Smooth muscle cell (in vitro differentiated cells): Measurements from ENCODE around the gene CIT. TPM values are rescaled to one million over a fixed set of nuclear protein-coding genes. Genes with fewer than 3 reads are reported as not detected.

Experiments
- DNase-seq: peaks from one replicate; lab custom pipeline; 2025; ENCODE audit not compliant: unreplicated experiment; lab: John Stamatoyannopoulos, UW
- H2AFZ ChIP-seq: fragments of 200-600 bp; sonication (generic); 2 replicates; pipeline ENCODE4 v1.6.0; 2016; ENCODE audit warnings: antibody characterized with exemption, low read depth, mild to moderate bottlenecking
- H3F3A ChIP-seq: fragments of 200-600 bp; sonication (generic); 2 replicates; pipeline ENCODE4 v1.6.0; 2017; ENCODE audit warnings: antibody characterized with exemption, low read depth
- H3K27ac ChIP-seq: fragments of 200-600 bp; sonication (generic); 2 replicates; pipeline ENCODE4 v1.5.1; 2016; ENCODE audit warnings: low read depth, mild to moderate bottlenecking
- H3K27me3 ChIP-seq: fragments of 200-600 bp; sonication (generic); 2 replicates; pipeline ENCODE4 v1.6.1; 2016; ENCODE audit warnings: low read depth, mild to moderate bottlenecking
- H3K36me3 ChIP-seq: fragments of 200-600 bp; sonication (generic); 2 replicates; pipeline ENCODE4 v1.5.1; 2016; ENCODE audit warnings: low read depth
- H3K4me1 ChIP-seq: fragments of 200-600 bp; sonication (generic); 2 replicates; pipeline ENCODE4 v1.5.1; 2016; ENCODE audit warnings: low read depth
- H3K4me2 ChIP-seq: fragments of 200-600 bp; sonication (generic); 2 replicates; pipeline ENCODE4 v1.6.0; 2016; ENCODE audit warnings: mild to moderate bottlenecking
- H3K4me3 ChIP-seq: fragments of 200-600 bp; sonication (generic); 2 replicates; pipeline ENCODE4 v1.5.1; 2016; ENCODE audit warnings: mild to moderate bottlenecking
- H3K79me2 ChIP-seq: fragments of 200-600 bp; sonication (generic); 2 replicates; pipeline ENCODE4 v1.6.0; 2016; ENCODE audit warnings: low read depth, mild to moderate bottlenecking
- H3K9ac ChIP-seq: fragments of 200-600 bp; sonication (generic); 2 replicates; pipeline ENCODE4 v1.6.0; 2016; ENCODE audit warnings: low read depth
- H3K9me3 ChIP-seq: fragments of 200-600 bp; sonication (generic); replicated peaks from 2 replicates; pipeline ENCODE4 v1.5.1; 2016; ENCODE audit warnings: low read depth
- H4K20me1 ChIP-seq: fragments of 200-600 bp; sonication (generic); 2 replicates; pipeline ENCODE4 v1.6.0; 2016; ENCODE audit warnings: low read depth
- WGBS: methylation state at CpG from one replicate; pipeline ENCODE4 v1.1.7; 2016; ENCODE audit warnings: low lambda C conversion rate; 5-methylcytosine and 5-hydroxymethylcytosine counted together
- polyA plus RNA-seq: library from polyadenylated mRNA; unstranded; fragments of >200 nt; fragmentation: Nextera tagmentation; extraction: Ambion mirVana; gene quantifications from 2 replicates; pipeline ENCODE4 v1.2.1, GENCODE V29; 2016
- total RNA-seq: library from RNA; depleted of rRNA; stranded (reverse); fragments of >200 nt; gene quantifications from 2 replicates; pipeline ENCODE4 v1.2.3, GENCODE V29; 2014
- TF ChIP-seq, protein P1 (sequence below): fragments of 200-600 bp; sonication (generic); IDR thresholded peaks from 2 replicates; pipeline ENCODE4 v1.5.1; 2017; ENCODE audit warnings: borderline replicate concordance, mild to moderate bottlenecking, antibody characterized with exemption; ENCODE audit not compliant: insufficient read depth, poor library complexity, severe bottlenecking

Gene CIT
- total and polyA plus RNA-seq, 2 experiments from 2014 or later: 3.2 to 9.1 TPM

DNA sequence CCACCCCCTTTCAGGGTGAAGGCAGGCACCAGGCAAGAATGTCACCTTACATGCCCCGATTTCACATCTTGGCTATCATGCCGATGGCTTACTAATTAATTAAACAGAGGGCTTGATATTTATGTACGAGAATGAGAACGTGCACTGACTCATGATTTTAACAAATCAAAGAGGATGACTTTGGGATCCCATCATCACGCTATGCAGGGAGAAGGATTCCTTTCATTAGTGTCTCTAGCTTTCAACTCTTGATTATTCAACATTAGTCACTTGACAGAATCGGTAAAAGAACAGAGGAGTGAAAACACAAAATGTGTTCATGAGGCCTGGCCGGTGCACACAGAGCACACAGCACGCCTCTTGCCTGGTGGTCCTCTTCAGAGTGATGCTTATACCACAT, 128.6 kb downstream of the CIT start:
- DNase-seq: no peak
- peaks cover 6% of the 10 kb centered on the region for H3K9me3 ChIP-seq
- 95% methylated on average over 8 of the region's 8 CpGs for WGBS
- H3K9ac ChIP-seq: no peak overlapping the region
- no peak overlapping the region for H3K27ac ChIP-seq
- H3K27me3 ChIP-seq: no peaks in the 10 kb centered on the region
- H3K79me2 ChIP-seq: no peaks in the 10 kb centered on the region
- H3K4me2 ChIP-seq: no peak overlapping the region
- TF ChIP-seq, protein P1, sequence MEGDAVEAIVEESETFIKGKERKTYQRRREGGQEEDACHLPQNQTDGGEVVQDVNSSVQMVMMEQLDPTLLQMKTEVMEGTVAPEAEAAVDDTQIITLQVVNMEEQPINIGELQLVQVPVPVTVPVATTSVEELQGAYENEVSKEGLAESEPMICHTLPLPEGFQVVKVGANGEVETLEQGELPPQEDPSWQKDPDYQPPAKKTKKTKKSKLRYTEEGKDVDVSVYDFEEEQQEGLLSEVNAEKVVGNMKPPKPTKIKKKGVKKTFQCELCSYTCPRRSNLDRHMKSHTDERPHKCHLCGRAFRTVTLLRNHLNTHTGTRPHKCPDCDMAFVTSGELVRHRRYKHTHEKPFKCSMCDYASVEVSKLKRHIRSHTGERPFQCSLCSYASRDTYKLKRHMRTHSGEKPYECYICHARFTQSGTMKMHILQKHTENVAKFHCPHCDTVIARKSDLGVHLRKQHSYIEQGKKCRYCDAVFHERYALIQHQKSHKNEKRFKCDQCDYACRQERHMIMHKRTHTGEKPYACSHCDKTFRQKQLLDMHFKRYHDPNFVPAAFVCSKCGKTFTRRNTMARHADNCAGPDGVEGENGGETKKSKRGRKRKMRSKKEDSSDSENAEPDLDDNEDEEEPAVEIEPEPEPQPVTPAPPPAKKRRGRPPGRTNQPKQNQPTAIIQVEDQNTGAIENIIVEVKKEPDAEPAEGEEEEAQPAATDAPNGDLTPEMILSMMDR: no peak
- peaks cover 6% of the 10 kb centered on the region for H3F3A ChIP-seq
- no peak overlapping the region for H3K4me3 ChIP-seq
- no peak overlapping the region for H2AFZ ChIP-seq
- no peaks in the 10 kb centered on the region for H4K20me1 ChIP-seq
- H3K4me1 ChIP-seq: no peaks in the 10 kb centered on the region
- H3K36me3 ChIP-seq: peaks cover 15% of the 10 kb centered on the region

DNA sequence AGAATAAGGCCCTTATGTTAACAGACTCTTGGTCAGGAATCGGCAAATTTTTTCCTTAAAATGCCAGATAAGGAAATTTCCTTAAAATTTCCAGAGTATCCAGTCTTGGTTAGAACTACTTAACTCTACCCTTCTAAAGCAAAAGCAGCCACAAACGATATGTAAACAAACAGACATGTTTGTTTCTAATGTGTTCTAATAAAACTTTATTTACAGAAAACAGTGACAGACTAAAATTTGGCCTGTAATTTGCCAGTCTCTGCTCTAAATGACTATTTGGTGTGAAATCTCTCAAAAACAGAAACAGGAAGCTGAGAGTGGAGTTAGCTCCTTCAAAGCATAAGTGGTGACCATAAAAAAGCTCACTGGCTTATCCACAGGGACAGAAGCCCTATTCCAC, 131.0 kb downstream of the CIT start:
- no peak for DNase-seq
- no peak overlapping the region for H3K4me2 ChIP-seq
- no peak overlapping the region for H3K27ac ChIP-seq
- peaks cover 6% of the 10 kb centered on the region for H3F3A ChIP-seq
- H3K4me3 ChIP-seq: no peak overlapping the region
- 97% methylated on average over 2 of the region's 2 CpGs for WGBS
- no peaks in the 10 kb centered on the region for H3K27me3 ChIP-seq
- no peak overlapping the region for H2AFZ ChIP-seq
- no peaks in the 10 kb centered on the region for H4K20me1 ChIP-seq
- H3K79me2 ChIP-seq: no peaks in the 10 kb centered on the region
- TF ChIP-seq, protein P1: no peak
- no peak overlapping the region for H3K9ac ChIP-seq
- H3K4me1 ChIP-seq: no peaks in the 10 kb centered on the region
- peaks cover 15% of the 10 kb centered on the region for H3K36me3 ChIP-seq
- peaks cover 6% of the 10 kb centered on the region for H3K9me3 ChIP-seq

DNA sequence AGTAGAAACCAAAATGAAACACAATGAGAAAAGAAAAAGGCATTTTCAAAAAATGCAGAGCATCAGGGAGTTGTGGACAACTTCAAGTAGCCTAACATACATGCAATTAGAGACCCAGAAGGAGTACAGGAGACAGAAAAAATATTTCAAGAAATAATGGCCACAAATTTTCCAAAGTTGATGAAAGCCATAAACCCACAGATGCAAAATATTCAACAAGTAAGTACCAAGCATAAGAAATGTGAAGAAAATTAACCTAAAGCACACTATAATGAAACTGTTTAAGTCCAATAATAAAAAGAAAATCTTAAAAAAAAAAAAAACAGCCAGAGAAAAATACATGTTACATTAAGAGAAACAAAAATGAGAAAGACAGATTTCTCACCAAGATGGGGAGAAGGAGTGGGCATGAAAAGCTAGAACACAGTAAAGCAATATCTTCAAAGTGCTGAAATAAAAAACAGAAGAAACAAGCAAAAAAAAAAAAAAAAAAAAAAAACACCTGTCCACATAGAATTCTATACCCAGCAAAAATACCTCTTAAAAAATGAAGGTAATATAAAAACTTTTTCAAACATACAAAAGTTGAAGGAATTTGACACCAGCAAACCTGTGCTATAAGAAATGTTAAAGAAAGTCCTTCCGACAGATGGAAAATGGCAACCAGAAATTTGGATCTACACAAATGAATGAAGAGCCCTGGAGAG, 132.1 kb downstream of the CIT start:
- Histone ChIP-seq H3K27me3 (no peaks in the 10 kb centered on the region), H4K20me1 (no peaks in the 10 kb centered on the region), H2AFZ (no peak overlapping the region), H3K9me3 (peaks cover 6% of the 10 kb centered on the region), H3K4me2 (no peak overlapping the region), H3K36me3 (peaks cover 15% of the 10 kb centered on the region), H3K4me3 (no peak overlapping the region), H3K4me1 (no peaks in the 10 kb centered on the region), H3K27ac (no peak overlapping the region), H3F3A (peaks cover 4% of the 10 kb centered on the region), H3K79me2 (no peaks in the 10 kb centered on the region), H3K9ac (no peak overlapping the region)
- TF ChIP-seq, protein P1: no peak
- WGBS: 98% methylated on average over 1 of the region's 1 CpG
- DNase-seq: no peak

DNA sequence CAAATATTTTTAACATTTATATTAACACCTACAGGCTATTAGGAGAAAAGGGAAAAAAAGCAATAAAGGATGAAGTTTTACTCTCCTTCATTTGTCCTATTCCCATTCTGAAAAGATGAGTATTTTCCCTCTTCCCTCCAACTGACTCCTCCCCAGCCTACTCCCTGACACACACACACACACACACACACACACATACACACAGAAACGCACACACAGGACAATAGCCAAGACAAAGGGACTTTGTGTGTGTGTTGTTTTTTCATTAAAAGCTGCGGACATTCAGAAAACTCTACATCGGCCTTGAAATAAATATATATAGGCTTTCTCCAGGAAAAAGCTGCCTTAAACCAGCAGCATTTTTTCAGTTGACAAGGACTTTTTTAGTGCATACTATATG, 134.4 kb downstream of the CIT start:
- Histone ChIP-seq H3K4me2 (no peak overlapping the region), H3K27me3 (no peaks in the 10 kb centered on the region), H3K9me3 (peaks cover 6% of the 10 kb centered on the region), H4K20me1 (no peaks in the 10 kb centered on the region), H3K79me2 (no peaks in the 10 kb centered on the region), H3K4me3 (no peak overlapping the region), H3F3A (no peaks in the 10 kb centered on the region), H3K27ac (no peak overlapping the region), H3K36me3 (peaks cover 15% of the 10 kb centered on the region), H3K4me1 (no peaks in the 10 kb centered on the region), H3K9ac (no peak overlapping the region), H2AFZ (no peak overlapping the region)
- 99% methylated on average over 3 of the region's 3 CpGs for WGBS
- no peak for DNase-seq
- TF ChIP-seq, protein P1: no peak
